Small intestine (tissue), 7 donors: ENCODE results near the gene MTMR1. TPM values are rescaled to one million over a fixed set of nuclear protein-coding genes. Genes with fewer than 3 reads are reported as not detected.

ENCODE experiments used
- DNase-seq, 2 donors: peaks; one replicate each; pipeline versions ENCODE4 v3.0.0 to v3.0.0-alpha.2; 2013
- FAIRE-seq: peaks from 2 replicates; lab custom pipeline; 2012; peaks lifted over from hg19 to GRCh38; lab: Jason Lieb, UNC
- H3K27ac ChIP-seq, 3 donors: one replicate each; pipeline ENCODE4 v1.5.1; 2013; ENCODE audit warnings: low read length in 2 of 3, mild to moderate bottlenecking in 2 of 3, control low read depth in 1 of 3, inconsistent platforms in 1 of 3, low read depth in 1 of 3, moderate library complexity in 1 of 3
- H3K27me3 ChIP-seq, 3 donors: one replicate each; pipeline ENCODE4 v1.6.1; 2013; ENCODE audit warnings: low read length in 3 of 3, inconsistent platforms in 1 of 3; ENCODE audit not compliant: control insufficient read depth in 3 of 3, insufficient read depth in 3 of 3
- H3K36me3 ChIP-seq, 3 donors: one replicate each; pipeline ENCODE4 v1.6.1; 2013; ENCODE audit warnings: low read length in 3 of 3, inconsistent platforms in 1 of 3, low read depth in 1 of 3, mild to moderate bottlenecking in 1 of 3, moderate library complexity in 1 of 3; ENCODE audit not compliant: control insufficient read depth in 3 of 3, insufficient read depth in 2 of 3
- H3K4me1 ChIP-seq, 3 donors: one replicate each; pipeline ENCODE4 v1.6.1; 2013; ENCODE audit warnings: low read length in 2 of 3, inconsistent platforms in 1 of 3, low read depth in 1 of 3, mild to moderate bottlenecking in 1 of 3, moderate library complexity in 1 of 3; ENCODE audit not compliant: control insufficient read depth in 3 of 3, insufficient read depth in 2 of 3
- H3K4me3 ChIP-seq, 3 donors: one replicate each; pipeline ENCODE4 v1.5.1; 2013; ENCODE audit warnings: low read length in 3 of 3, control low read depth in 1 of 3, inconsistent platforms in 1 of 3, low read depth in 1 of 3, mild to moderate bottlenecking in 1 of 3, moderate library complexity in 1 of 3
- H3K9me3 ChIP-seq, 2 donors: one replicate each; pipeline ENCODE4 v1.6.1; 2013; ENCODE audit warnings: low read depth in 1 of 2, low read length in 1 of 2; ENCODE audit not compliant: control insufficient read depth in 2 of 2, insufficient read depth in 1 of 2
- WGBS, 3 donors: extraction: QIAGEN DNeasy Blood & Tissue Kit; methylation state at CpG; one replicate each; pipeline ENCODE4 v1.1.7; 2013; 5-methylcytosine and 5-hydroxymethylcytosine counted together
- polyA plus RNA-seq, 4 donors: library from polyadenylated mRNA; stranded (reverse) in 3 of 4; unstranded in 1 of 4; fragments of 200-250 nt in 3 of 4; fragments of 120-200 nt in 1 of 4; gene quantifications; one replicate each; pipeline versions ENCODE4 v1.2.1 to v1.2.3, GENCODE V29; 2013
- donor health status: healthy with polysubstance abuse.
- donor health status: control.
- donor health status: control.
- donor health status: Bipolar disorder and iron deficiency.
- donor health status: healthy.

MTMR1 gene
- polyA plus RNA-seq, 4 donors, result 5.6 to 18.1 (median 6.4) TPM

- WGBS, 3 donors, result 95 to 100% (median 97%) methylated on average over 2 of the region's 2 CpGs
- no peaks in the 10 kb centered on the region for H3K4me1 ChIP-seq
- H3K9me3 ChIP-seq, result no peaks in the 10 kb centered on the region
- H3K27me3 ChIP-seq, result no peaks in the 10 kb centered on the region
- no peak for DNase-seq
- no peaks in the 10 kb centered on the region for H3K36me3 ChIP-seq
- no peak overlapping the region for H3K4me3 ChIP-seq
- H3K27ac ChIP-seq, result no peak overlapping the region
- no peak for FAIRE-seq
Observed at GRCh38 chrX:150805736-150806135, 112.5 kb downstream of the MTMR1 start.

- Histone ChIP-seq H3K27ac (no peak overlapping the region), H3K4me1 (no peaks in the 10 kb centered on the region), H3K4me3 (no peak overlapping the region), H3K9me3 (no peaks in the 10 kb centered on the region), H3K27me3 (no peaks in the 10 kb centered on the region), H3K36me3 (no peaks in the 10 kb centered on the region)
- WGBS, 3 donors, result 78 to 84% (median 82%) methylated on average over 1 of the region's 1 CpG
- DNase-seq (no peak), FAIRE-seq (no peak)
Observed at GRCh38 chrX:150806827-150807226, 113.6 kb downstream of the MTMR1 start.

GRCh38 chrX:150813922-150814321 lies 120.7 kb downstream of the MTMR1 start:
- FAIRE-seq (no peak), DNase-seq (no peak)
- Histone ChIP-seq H3K27me3 (no peaks in the 10 kb centered on the region), H3K9me3 (no peaks in the 10 kb centered on the region), H3K4me1 (no peaks in the 10 kb centered on the region), H3K27ac (no peak overlapping the region), H3K4me3 (no peak overlapping the region), H3K36me3 (no peaks in the 10 kb centered on the region)
- 69 to 88% (median 87%) methylated on average over 5 of the region's 5 CpGs for WGBS, 3 donors

Other genes with a start within 250 kb of the MTMR1 start
- gene MTM1, start 124.8 kb upstream of the MTMR1 start, polyA plus RNA-seq, result 10 to 100 TPM in 3 of 4 donors, 1 to 10 TPM in 1; 7.1 to 16.9 (median 11.9) TPM
- gene CD99L2, start 205.3 kb downstream of the MTMR1 start, polyA plus RNA-seq, result 10 to 100 TPM in 2 of 4 donors, 1 to 10 TPM in 2; 5.9 to 20.5 (median 12.3) TPM